ENCODE data around the gene CDH13. TPM values are rescaled to one million over a fixed set of nuclear protein-coding genes. Genes with fewer than 3 reads are reported as not detected.

The CDH13 gene
- total and polyA plus RNA-seq, 2 donors (not counting 3 experiments of a cell fraction or from before 2014, with no cell fraction given) = 96.6 to 124 TPM

DNA sequence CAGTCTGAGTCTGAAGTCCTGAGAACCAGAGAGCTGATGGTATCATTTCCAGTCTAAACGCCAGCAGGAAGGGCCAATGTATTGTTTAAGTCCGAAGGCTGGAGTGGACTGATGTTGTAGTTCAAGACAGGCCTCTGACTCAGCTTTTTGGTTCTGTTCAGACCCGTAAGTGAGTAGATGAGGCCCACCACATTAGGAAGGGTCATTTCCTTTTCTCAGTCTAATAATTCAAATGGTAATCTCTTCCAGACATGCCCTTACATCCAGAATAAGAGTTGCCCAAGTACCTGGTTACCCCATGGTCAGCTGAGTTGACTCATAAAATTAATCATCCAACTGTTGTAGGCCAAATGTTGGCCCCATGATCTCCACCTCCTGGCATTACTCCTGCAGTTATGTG is 738.4 kb downstream of the CDH13 start:
- peak overlapping the region; percentile 49 for H3K27ac ChIP-seq (ENCODE audit: insufficient read depth, low read depth, low read length)
- H3K9me3 ChIP-seq (replicated peaks; ENCODE audit: control insufficient read depth, insufficient read depth, low read length) = no peaks in the 10 kb centered on the region
- ChIA-PET POLR2A (no interaction called here), CTCF (interaction anchor here (1.8 kb wide), 1 partner anchor 252 kb away, joined by 5 read pairs; no protein-coding TSS in a partner anchor)
- H3K79me2 ChIP-seq (ENCODE audit: control insufficient read depth, insufficient read depth, low read length) = no peaks in the 10 kb centered on the region
- intact Hi-C loops (cut with micrococcal nuclease) (no loop called here), dilution Hi-C loops (cut with MboI; ENCODE audit: extremely low pct_ligation_motif_present, low sequenced_read_pairs) (no loop called here)
- TF ChIP-seq POLR2A (IDR thresholded peaks at IDR 0.05; ENCODE audit: low read depth, low read length) (no peak), EZH2 (IDR thresholded peaks at IDR 0.05; ENCODE audit: borderline replicate concordance, low read depth, low read length, severe bottlenecking) (no peak), JUN (IDR thresholded peaks at IDR 0.05; ENCODE audit: borderline replicate concordance, insufficient read depth, insufficient read length, low read depth) (peak; percentile 28), MYC (IDR thresholded peaks at IDR 0.05; ENCODE audit: low read depth, low read length) (no peak), POLR2AphosphoS5 (IDR thresholded peaks at IDR 0.05; ENCODE audit: insufficient read depth, low read depth, low read length) (no peak), GATA2 (IDR thresholded peaks at IDR 0.05; ENCODE audit: insufficient read depth, insufficient read length, low read depth, low read length) (peak; percentile 56), FOS (IDR thresholded peaks at IDR 0.05; ENCODE audit: borderline replicate concordance, insufficient read depth, low read length) (peak; percentile 68)
- TF ChIP-seq, protein P1, sequence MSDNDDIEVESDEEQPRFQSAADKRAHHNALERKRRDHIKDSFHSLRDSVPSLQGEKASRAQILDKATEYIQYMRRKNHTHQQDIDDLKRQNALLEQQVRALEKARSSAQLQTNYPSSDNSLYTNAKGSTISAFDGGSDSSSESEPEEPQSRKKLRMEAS (IDR thresholded peaks at IDR 0.05; ENCODE audit: insufficient read depth, insufficient read length) = no peak
- TF ChIP-seq, protein P2, sequence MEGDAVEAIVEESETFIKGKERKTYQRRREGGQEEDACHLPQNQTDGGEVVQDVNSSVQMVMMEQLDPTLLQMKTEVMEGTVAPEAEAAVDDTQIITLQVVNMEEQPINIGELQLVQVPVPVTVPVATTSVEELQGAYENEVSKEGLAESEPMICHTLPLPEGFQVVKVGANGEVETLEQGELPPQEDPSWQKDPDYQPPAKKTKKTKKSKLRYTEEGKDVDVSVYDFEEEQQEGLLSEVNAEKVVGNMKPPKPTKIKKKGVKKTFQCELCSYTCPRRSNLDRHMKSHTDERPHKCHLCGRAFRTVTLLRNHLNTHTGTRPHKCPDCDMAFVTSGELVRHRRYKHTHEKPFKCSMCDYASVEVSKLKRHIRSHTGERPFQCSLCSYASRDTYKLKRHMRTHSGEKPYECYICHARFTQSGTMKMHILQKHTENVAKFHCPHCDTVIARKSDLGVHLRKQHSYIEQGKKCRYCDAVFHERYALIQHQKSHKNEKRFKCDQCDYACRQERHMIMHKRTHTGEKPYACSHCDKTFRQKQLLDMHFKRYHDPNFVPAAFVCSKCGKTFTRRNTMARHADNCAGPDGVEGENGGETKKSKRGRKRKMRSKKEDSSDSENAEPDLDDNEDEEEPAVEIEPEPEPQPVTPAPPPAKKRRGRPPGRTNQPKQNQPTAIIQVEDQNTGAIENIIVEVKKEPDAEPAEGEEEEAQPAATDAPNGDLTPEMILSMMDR (IDR thresholded peaks at IDR 0.05; ENCODE audit: extremely low read depth in 1 of 2, insufficient read depth in 1 of 2, low read depth in 1 of 2, low read length in 2 of 2) = no peak
- no peak overlapping the region for H3K4me2 ChIP-seq (ENCODE audit: insufficient read depth, low read length)
- H3K9ac ChIP-seq (replicated peaks; ENCODE audit: extremely low read depth, insufficient read depth, low read length) = no peak overlapping the region
- no peaks in the 10 kb centered on the region for H3K9me1 ChIP-seq (replicated peaks; ENCODE audit: control insufficient read depth, extremely low read depth, insufficient read depth, low read length)
- DNase-seq (ENCODE audit: low read depth, low spot score) (peak; percentile 86), FAIRE-seq (peak; percentile 48)
- H3K36me3 ChIP-seq (ENCODE audit: control insufficient read depth in 2 of 2, extremely low read depth in 1 of 2, insufficient read depth in 2 of 2, low read length in 2 of 2) = no peaks in the 10 kb centered on the region
- no peaks in the 10 kb centered on the region for H3K27me3 ChIP-seq (ENCODE audit: control insufficient read depth in 2 of 2, insufficient read depth in 2 of 2, low read length in 2 of 2)
- no peak overlapping the region for H3K4me3 ChIP-seq (replicated peaks in 1 of 3; ENCODE audit: insufficient read depth in 1 of 3, low read depth in 1 of 3, low read length in 3 of 3)
- H4K20me1 ChIP-seq (replicated peaks; ENCODE audit: control insufficient read depth, extremely low read depth, insufficient read depth, low read length) = no peaks in the 10 kb centered on the region
- no TSS peak for BruUV-seq (replicated peaks)
- H3K4me1 ChIP-seq (ENCODE audit: control insufficient read depth, extremely low read depth, insufficient read depth, low read length) = peaks cover 8% of the 10 kb centered on the region
- no peak overlapping the region for H2AFZ ChIP-seq (ENCODE audit: low read depth, low read length)

Data from endothelial cell of umbilical vein (primary cell).